Measurements from ENCODE around the gene TTC22.

Gene TTC22

GRCh38 chr1:54763816-54764132 lies 37.3 kb downstream of the TTC22 start:
- intact Hi-C loops (cut with DNase I) = loop anchor here (2.0 to 10.0 kb wide), 3 partner anchors 47 to 926 kb away; partner anchors contain the start of genes DHCR24 and NDC1
- DNase-seq = peak in 1 of 10 donors; percentile 73

- intact Hi-C loops (cut with DNase I) = no loop called here
- DNase-seq = peak in 2 of 10 donors; percentile 55 to 78
These were observed 42.3 kb downstream of the TTC22 start for GRCh38 chr1:54758678-54759348.

- intact Hi-C loops (cut with DNase I) = no loop called here
- peak in 2 of 10 donors; percentile 40 to 46 for DNase-seq
These were observed 43.3 kb downstream of the TTC22 start for GRCh38 chr1:54757833-54758232.

- peak in 1 of 10 donors; percentile 84 for DNase-seq
- intact Hi-C loops (cut with DNase I) = no loop called here
These were observed 46.4 kb downstream of the TTC22 start for GRCh38 chr1:54754486-54755285.

GRCh38 chr1:54754045-54754444 lies 47.1 kb downstream of the TTC22 start:
- DNase-seq = peak in 1 of 10 donors; percentile 79
- intact Hi-C loops (cut with DNase I) = no loop called here

GRCh38 chr1:54751426-54751825 lies 49.7 kb downstream of the TTC22 start:
- no peak for DNase-seq
- intact Hi-C loops (cut with DNase I) = no loop called here

GRCh38 chr1:54750596-54750995 lies 50.5 kb downstream of the TTC22 start:
- intact Hi-C loops (cut with DNase I) = no loop called here
- DNase-seq = peak in 1 of 10 donors; percentile 55

GRCh38 chr1:54748094-54748835 lies 52.9 kb downstream of the TTC22 start:
- peak in 1 of 10 donors; percentile 62 for DNase-seq
- intact Hi-C loops (cut with DNase I) = no loop called here

- intact Hi-C loops (cut with DNase I) = no loop called here
- DNase-seq = peak in 1 of 10 donors; percentile 8
These were observed 55.3 kb downstream of the TTC22 start for GRCh38 chr1:54745864-54746263.

GRCh38 chr1:54745274-54745673 lies 55.8 kb downstream of the TTC22 start:
- intact Hi-C loops (cut with DNase I) = no loop called here

GRCh38 chr1:54744696-54745095 lies 56.4 kb downstream of the TTC22 start:
- intact Hi-C loops (cut with DNase I) = no loop called here

More at GRCh38 chr1:54745274-54745673, 55.8 kb downstream of the TTC22 start:
- peak in 1 of 10 donors; percentile 37 for DNase-seq

GRCh38 chr1:54743416-54744226 lies 57.5 kb downstream of the TTC22 start:
- intact Hi-C loops (cut with DNase I) = no loop called here
- DNase-seq = peak in 1 of 10 donors; percentile 70

More at GRCh38 chr1:54744696-54745095, 56.4 kb downstream of the TTC22 start:
- peak in 1 of 10 donors; percentile 52 for DNase-seq

- no peak for DNase-seq
- intact Hi-C loops (cut with DNase I) = no loop called here
These were observed 58.8 kb downstream of the TTC22 start for GRCh38 chr1:54742282-54742681.

- DNase-seq = no peak
- intact Hi-C loops (cut with DNase I) = no loop called here
These were observed 59.6 kb downstream of the TTC22 start for GRCh38 chr1:54741531-54741930.

- no peak for DNase-seq
- intact Hi-C loops (cut with DNase I) = no loop called here
These were observed 62.9 kb downstream of the TTC22 start for GRCh38 chr1:54738244-54738643.

- DNase-seq = no peak
- intact Hi-C loops (cut with DNase I) = no loop called here
These were observed 64.4 kb downstream of the TTC22 start for GRCh38 chr1:54736685-54737084.

Data from posterior cingulate gyrus (tissue), 11 donors.